HCT116 (cell line): ENCODE measurements around the gene SNTN. TPM values are rescaled to one million over a fixed set of nuclear protein-coding genes. Genes with fewer than 3 reads are reported as not detected.

ENCODE experiments used
- ATAC-seq: fragments of 200-7000 bp; cut with Tn5 transposase; 2 replicates; pipeline ENCODE4 v1.9.1; 2020; ENCODE audit warnings: mild to moderate bottlenecking, moderate library complexity
- BruUV-seq: library from RNA; stranded (reverse); fragments of 400-500 nt; replicated peaks from 2 replicates; lab custom pipeline; 2021; lab: Mats Ljungman, UMichigan
- CTCF ChIA-PET: fragments of 300-600 bp; sonication (Branson Sonifier 250); formaldehyde crosslinking; loops from one replicate; lab custom pipeline; 2021; ENCODE audit warnings: antibody characterized with exemption; lab: Charles Lee
- POLR2A ChIA-PET: fragments of 300-600, 350-600 bp; sonication (Branson Sonifier 250); formaldehyde crosslinking; loops from one replicate; lab custom pipeline; 2021; ENCODE audit warnings: antibody characterized with exemption; lab: Charles Lee
- RAD21 ChIA-PET, 2 experiments: fragments of 300-600 bp; sonication (Branson Sonifier 250); formaldehyde crosslinking; loops; one replicate each; lab custom pipeline; 2023; ENCODE audit warnings: low total read pairs in 2 of 2; ENCODE audit not compliant: uncharacterized antibody in 2 of 2, unreplicated experiment in 2 of 2, low non-redundant PET in 1 of 2; lab: Charles Lee
- DNase-seq: peaks from one replicate; pipeline ENCODE4 v3.0.0-alpha.2; 2010; ENCODE audit warnings: low read depth, low spot score
- H2AFZ ChIP-seq: fragments of 200-600 bp; shearing (Covaris generic), sonication (generic); 2 replicates; pipeline ENCODE4 v1.6.1; 2017; ENCODE audit warnings: low read depth, mixed run types, mixed read lengths, antibody characterized with exemption, low read length; ENCODE audit not compliant: poor library complexity, severe bottlenecking
- H3K27ac ChIP-seq: 2 replicates; pipeline ENCODE4 v1.5.1; 2012; ENCODE audit warnings: low read depth, low read length
- H3K27me3 ChIP-seq: fragments of 200-600 bp; sonication (generic); 2 replicates; pipeline ENCODE4 v1.6.1; 2016; ENCODE audit warnings: mixed run types, low read length, mixed read lengths; ENCODE audit not compliant: insufficient read depth
- H3K36me3 ChIP-seq, 2 experiments: fragments of 200-500 bp in 1 of 2; fragments of 200-600 bp in 1 of 2; sonication (Bioruptor generic) in 1 of 2; sonication (generic) in 1 of 2; 2 replicates each; pipeline versions ENCODE4 v1.5.1 to v1.6.1; 2014 to 2016; ENCODE audit warnings: low read length in 2 of 2, inconsistent platforms in 1 of 2, mixed read lengths in 1 of 2, mixed run types in 1 of 2; ENCODE audit not compliant: insufficient read depth in 2 of 2, control insufficient read depth in 1 of 2
- H3K4me1 ChIP-seq, 2 experiments: fragments of 200-600 bp in 1 of 2; sonication (generic) in 1 of 2; 2 replicates each; pipeline versions ENCODE4 v1.5.1 to v1.6.1; 2012 to 2017; ENCODE audit warnings: low read length in 2 of 2, inconsistent platforms in 1 of 2, mild to moderate bottlenecking in 1 of 2, mixed read lengths in 1 of 2, mixed run types in 1 of 2, moderate library complexity in 1 of 2; ENCODE audit not compliant: insufficient read depth in 2 of 2, control insufficient read depth in 1 of 2
- H3K4me2 ChIP-seq: fragments of 200-600 bp; sonication (generic); 2 replicates; pipeline ENCODE4 v1.6.1; 2017; ENCODE audit warnings: mixed run types, low read length, mixed read lengths
- H3K4me3 ChIP-seq, 2 experiments: fragments of 200-600 bp in 1 of 2; sonication (generic) in 1 of 2; replicated peaks in 1 of 2; 2 replicates each; pipeline ENCODE4 v1.5.1; 2011 to 2016; ENCODE audit warnings: low read length in 2 of 2, control low read depth in 1 of 2, low read depth in 1 of 2, mild to moderate bottlenecking in 1 of 2, mixed read lengths in 1 of 2, mixed run types in 1 of 2
- H3K79me2 ChIP-seq: fragments of 200-600 bp; sonication (generic); 2 replicates; pipeline ENCODE4 v1.6.1; 2017; ENCODE audit warnings: mild to moderate bottlenecking, mixed run types, low read length, moderate library complexity, mixed read lengths; ENCODE audit not compliant: insufficient read depth
- H3K9ac ChIP-seq: fragments of 200-600 bp; sonication (generic); 2 replicates; pipeline ENCODE4 v1.6.1; 2016; ENCODE audit warnings: low read length, mixed read lengths
- H3K9me2 ChIP-seq: fragments of 200-600 bp; sonication (generic), shearing (Covaris generic); 2 replicates; pipeline ENCODE4 v1.6.1; 2017; ENCODE audit warnings: mixed run types, mild to moderate bottlenecking, moderate library complexity; ENCODE audit not compliant: insufficient read depth
- H3K9me3 ChIP-seq, 2 experiments: fragments of 200-500 bp in 1 of 2; fragments of 200-600 bp in 1 of 2; sonication (Bioruptor generic) in 1 of 2; sonication (generic) in 1 of 2; 2 replicates each; pipeline ENCODE4 v1.6.1; 2014 to 2017; ENCODE audit warnings: low read length in 2 of 2, mixed read lengths in 2 of 2, inconsistent platforms in 1 of 2, low read depth in 1 of 2, mild to moderate bottlenecking in 1 of 2, mixed run types in 1 of 2, moderate library complexity in 1 of 2; ENCODE audit not compliant: control insufficient read depth in 1 of 2, insufficient read depth in 1 of 2
- H4K20me1 ChIP-seq: fragments of 200-600 bp; sonication (generic), shearing (Covaris generic); 2 replicates; pipeline ENCODE4 v1.6.1; 2017; ENCODE audit warnings: mixed run types, mild to moderate bottlenecking, moderate library complexity; ENCODE audit not compliant: insufficient read depth
- CBX3 ChIP-seq: IDR thresholded peaks from 2 replicates; pipeline ENCODE4 v1.6.1; 2012; ENCODE audit warnings: low read depth
- CEBPB ChIP-seq: IDR thresholded peaks from 2 replicates; pipeline ENCODE4 v1.6.1; 2012; ENCODE audit warnings: low read depth
- ELF1 ChIP-seq: IDR thresholded peaks from 2 replicates; pipeline ENCODE4 v1.6.1; 2012; ENCODE audit warnings: low read depth, borderline replicate concordance
- EZH2 ChIP-seq: fragments of 200-600 bp; sonication (generic); IDR thresholded peaks from 2 replicates; pipeline ENCODE4 v1.6.1; 2017; ENCODE audit warnings: antibody characterized with exemption, mixed run types
- EZH2phosphoT487 ChIP-seq: fragments of 200-600 bp; IDR thresholded peaks from 2 replicates; pipeline ENCODE4 v1.6.1; 2018; ENCODE audit warnings: antibody characterized with exemption, borderline replicate concordance
- JUND ChIP-seq: IDR thresholded peaks from 2 replicates; pipeline ENCODE4 v1.6.1; 2012
- POLR2A ChIP-seq: IDR thresholded peaks from 2 replicates; pipeline ENCODE4 v1.7.0; 2011; ENCODE audit warnings: borderline replicate concordance; ENCODE audit not compliant: insufficient read depth, insufficient read length; ENCODE audit errors: extremely low read depth
- POLR2AphosphoS5 ChIP-seq: IDR thresholded peaks from 2 replicates; pipeline ENCODE4 v1.6.1; 2011; ENCODE audit warnings: mild to moderate bottlenecking, low read depth, low read length, moderate library complexity
- RAD21 ChIP-seq: IDR thresholded peaks from 2 replicates; pipeline ENCODE4 v1.6.1; 2012; ENCODE audit warnings: low read depth, mild to moderate bottlenecking
- SIN3A ChIP-seq: IDR thresholded peaks from 2 replicates; pipeline ENCODE4 v1.6.1; 2012; ENCODE audit warnings: low read depth
- SP1 ChIP-seq: IDR thresholded peaks from 2 replicates; pipeline ENCODE4 v1.6.1; 2012; ENCODE audit warnings: low read depth
- SRF ChIP-seq: IDR thresholded peaks from 2 replicates; pipeline ENCODE4 v1.6.1; 2012; ENCODE audit warnings: low read depth
- TCF7L2 ChIP-seq: IDR thresholded peaks from 2 replicates; pipeline ENCODE4 v1.7.0; 2011; ENCODE audit warnings: borderline replicate concordance, inconsistent platforms; ENCODE audit not compliant: insufficient read depth, insufficient read length; ENCODE audit errors: extremely low read depth
- YY1 ChIP-seq: IDR thresholded peaks from 2 replicates; pipeline ENCODE4 v1.6.1; 2011; ENCODE audit warnings: low read length, low read depth, moderate library complexity, mild to moderate bottlenecking; ENCODE audit not compliant: insufficient replicate concordance; ENCODE audit errors: extremely low read depth
- ZFX ChIP-seq: fragments of 450-650 bp; IDR thresholded peaks from 2 replicates; pipeline ENCODE4 v1.6.1; 2017
- ZNF274 ChIP-seq: fragments of 200-500 bp; sonication (Bioruptor generic); IDR thresholded peaks from 2 replicates; pipeline ENCODE4 v1.6.1; 2014; ENCODE audit warnings: mild to moderate bottlenecking, low read depth, low read length, inconsistent platforms
- intact Hi-C: fragments of 100-400 bp; cut with micrococcal nuclease; formaldehyde crosslinking; loops from 2 replicates; pipeline ENCODE4 v1.10.0; 2022
- total RNA-seq: library from RNA; stranded (reverse); gene quantifications from one replicate; pipeline ENCODE4 v1.2.1, GENCODE V29; 2021; ENCODE audit not compliant: unreplicated experiment
- TF ChIP-seq, protein P1 (sequence below): IDR thresholded peaks from 2 replicates; pipeline ENCODE4 v1.6.1; 2012; ENCODE audit warnings: low read depth
- TF ChIP-seq, protein P2 (sequence below): IDR thresholded peaks from 2 replicates; pipeline ENCODE4 v1.6.1; 2012
- TF ChIP-seq, protein P3 (sequence below): IDR thresholded peaks from 2 replicates; pipeline ENCODE4 v1.6.1; 2012
- TF ChIP-seq, protein P4 (sequence below), 3 experiments: fragments of 200-600 bp in 1 of 3; sonication (generic) in 1 of 3; IDR thresholded peaks in 2 of 3; conservative IDR thresholded peaks in 1 of 3; 2 replicates each; pipeline ENCODE4 v1.5.1; 2012 to 2017; ENCODE audit warnings: low read depth in 2 of 3, low read length in 2 of 3, antibody characterized with exemption in 1 of 3, borderline replicate concordance in 1 of 3, control low read depth in 1 of 3, mild to moderate bottlenecking in 1 of 3, mixed read lengths in 1 of 3, mixed run types in 1 of 3, moderate library complexity in 1 of 3; ENCODE audit not compliant: insufficient read depth in 1 of 3

Gene SNTN
- total RNA-seq, 1 experiment from 2014 or later: not detected

DNA sequence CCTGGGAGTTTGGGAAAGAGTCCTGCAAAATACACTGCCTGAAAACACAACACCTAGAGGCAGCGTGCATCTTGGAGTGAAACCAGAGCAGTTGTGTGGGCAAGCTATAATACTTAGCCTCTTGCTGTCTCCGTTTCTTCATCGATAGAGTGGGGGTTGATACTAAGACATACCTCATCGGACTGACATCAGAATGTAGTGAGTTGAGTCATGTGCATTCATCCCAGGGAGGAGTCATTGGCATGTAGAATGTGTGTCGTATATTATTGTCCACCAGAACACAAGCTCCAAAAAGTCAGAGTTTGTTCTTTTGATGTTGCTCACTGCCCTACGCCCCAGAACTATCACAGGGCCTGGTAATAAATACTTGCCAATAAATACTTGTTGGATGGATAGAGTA, 4.3 kb downstream of the SNTN start:
- Histone ChIP-seq H3K27ac (no peak overlapping the region), H3K27me3 (peaks cover 8% of the 10 kb centered on the region; the same call in 1 of the 2 replicates), H3K4me3 (no peak overlapping the region), H3K79me2 (no peaks in the 10 kb centered on the region), H3K9me2 (no peaks in the 10 kb centered on the region), H2AFZ (no peak overlapping the region), H4K20me1 (no peaks in the 10 kb centered on the region), H3K36me3 (no peaks in the 10 kb centered on the region), H3K9ac (no peak overlapping the region), H3K4me2 (no peak overlapping the region), H3K9me3 (no peaks in the 10 kb centered on the region), H3K4me1 (no peaks in the 10 kb centered on the region)
- ChIA-PET POLR2A (no interaction called here), CTCF (no interaction called here), RAD21 (no interaction called here)
- no peak for TF ChIP-seq YY1
- TF ChIP-seq CEBPB: no peak
- no peak for TF ChIP-seq ELF1
- TF ChIP-seq JUND: no peak
- no peak for TF ChIP-seq ZFX
- no peak for TF ChIP-seq SRF
- no peak for TF ChIP-seq SIN3A
- TF ChIP-seq ZNF274: no peak
- TF ChIP-seq, protein P1, sequence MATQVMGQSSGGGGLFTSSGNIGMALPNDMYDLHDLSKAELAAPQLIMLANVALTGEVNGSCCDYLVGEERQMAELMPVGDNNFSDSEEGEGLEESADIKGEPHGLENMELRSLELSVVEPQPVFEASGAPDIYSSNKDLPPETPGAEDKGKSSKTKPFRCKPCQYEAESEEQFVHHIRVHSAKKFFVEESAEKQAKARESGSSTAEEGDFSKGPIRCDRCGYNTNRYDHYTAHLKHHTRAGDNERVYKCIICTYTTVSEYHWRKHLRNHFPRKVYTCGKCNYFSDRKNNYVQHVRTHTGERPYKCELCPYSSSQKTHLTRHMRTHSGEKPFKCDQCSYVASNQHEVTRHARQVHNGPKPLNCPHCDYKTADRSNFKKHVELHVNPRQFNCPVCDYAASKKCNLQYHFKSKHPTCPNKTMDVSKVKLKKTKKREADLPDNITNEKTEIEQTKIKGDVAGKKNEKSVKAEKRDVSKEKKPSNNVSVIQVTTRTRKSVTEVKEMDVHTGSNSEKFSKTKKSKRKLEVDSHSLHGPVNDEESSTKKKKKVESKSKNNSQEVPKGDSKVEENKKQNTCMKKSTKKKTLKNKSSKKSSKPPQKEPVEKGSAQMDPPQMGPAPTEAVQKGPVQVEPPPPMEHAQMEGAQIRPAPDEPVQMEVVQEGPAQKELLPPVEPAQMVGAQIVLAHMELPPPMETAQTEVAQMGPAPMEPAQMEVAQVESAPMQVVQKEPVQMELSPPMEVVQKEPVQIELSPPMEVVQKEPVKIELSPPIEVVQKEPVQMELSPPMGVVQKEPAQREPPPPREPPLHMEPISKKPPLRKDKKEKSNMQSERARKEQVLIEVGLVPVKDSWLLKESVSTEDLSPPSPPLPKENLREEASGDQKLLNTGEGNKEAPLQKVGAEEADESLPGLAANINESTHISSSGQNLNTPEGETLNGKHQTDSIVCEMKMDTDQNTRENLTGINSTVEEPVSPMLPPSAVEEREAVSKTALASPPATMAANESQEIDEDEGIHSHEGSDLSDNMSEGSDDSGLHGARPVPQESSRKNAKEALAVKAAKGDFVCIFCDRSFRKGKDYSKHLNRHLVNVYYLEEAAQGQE: no peak
- no peak for TF ChIP-seq TCF7L2
- no peak for TF ChIP-seq SP1
- TF ChIP-seq POLR2AphosphoS5: no peak
- TF ChIP-seq, protein P2, sequence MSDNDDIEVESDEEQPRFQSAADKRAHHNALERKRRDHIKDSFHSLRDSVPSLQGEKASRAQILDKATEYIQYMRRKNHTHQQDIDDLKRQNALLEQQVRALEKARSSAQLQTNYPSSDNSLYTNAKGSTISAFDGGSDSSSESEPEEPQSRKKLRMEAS: no peak
- TF ChIP-seq, protein P3, sequence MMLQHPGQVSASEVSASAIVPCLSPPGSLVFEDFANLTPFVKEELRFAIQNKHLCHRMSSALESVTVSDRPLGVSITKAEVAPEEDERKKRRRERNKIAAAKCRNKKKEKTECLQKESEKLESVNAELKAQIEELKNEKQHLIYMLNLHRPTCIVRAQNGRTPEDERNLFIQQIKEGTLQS: no peak
- TF ChIP-seq CBX3: no peak
- TF ChIP-seq RAD21: no peak
- no peak for TF ChIP-seq EZH2
- no peak for TF ChIP-seq EZH2phosphoT487
- TF ChIP-seq, protein P4, sequence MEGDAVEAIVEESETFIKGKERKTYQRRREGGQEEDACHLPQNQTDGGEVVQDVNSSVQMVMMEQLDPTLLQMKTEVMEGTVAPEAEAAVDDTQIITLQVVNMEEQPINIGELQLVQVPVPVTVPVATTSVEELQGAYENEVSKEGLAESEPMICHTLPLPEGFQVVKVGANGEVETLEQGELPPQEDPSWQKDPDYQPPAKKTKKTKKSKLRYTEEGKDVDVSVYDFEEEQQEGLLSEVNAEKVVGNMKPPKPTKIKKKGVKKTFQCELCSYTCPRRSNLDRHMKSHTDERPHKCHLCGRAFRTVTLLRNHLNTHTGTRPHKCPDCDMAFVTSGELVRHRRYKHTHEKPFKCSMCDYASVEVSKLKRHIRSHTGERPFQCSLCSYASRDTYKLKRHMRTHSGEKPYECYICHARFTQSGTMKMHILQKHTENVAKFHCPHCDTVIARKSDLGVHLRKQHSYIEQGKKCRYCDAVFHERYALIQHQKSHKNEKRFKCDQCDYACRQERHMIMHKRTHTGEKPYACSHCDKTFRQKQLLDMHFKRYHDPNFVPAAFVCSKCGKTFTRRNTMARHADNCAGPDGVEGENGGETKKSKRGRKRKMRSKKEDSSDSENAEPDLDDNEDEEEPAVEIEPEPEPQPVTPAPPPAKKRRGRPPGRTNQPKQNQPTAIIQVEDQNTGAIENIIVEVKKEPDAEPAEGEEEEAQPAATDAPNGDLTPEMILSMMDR (IDR thresholded peaks at IDR 0.05 in 2 of 3, conservative IDR thresholded peaks at IDR 0.05 in 1 of 3; ENCODE audit: borderline replicate concordance in 1 of 3, insufficient read depth in 1 of 3, low read depth in 2 of 3, low read length in 2 of 3): no peak
- no peak for TF ChIP-seq POLR2A
- intact Hi-C loops: no loop called here
- BruUV-seq: no TSS peak
- DNase-seq: no peak
- ATAC-seq: no peak
